Measurements from ENCODE around the gene ZNF865. TPM values are rescaled to one million over a fixed set of nuclear protein-coding genes. Genes with fewer than 3 reads are reported as not detected.

ZNF865 gene
- total and polyA plus RNA-seq, 2 donors (not counting 1 experiment from before 2014, with no cell fraction given), result 11.3 to 22.7 TPM

- ChIA-PET CTCF (interaction anchor here (0.7 to 2.0 kb wide), 10 partner anchors 14 to 131 kb away, joined by 3 to 11 read pairs (median 4); partner anchors contain the start of gene ZNF784), POLR2A (interaction anchor here (0.5 to 2.8 kb wide), 26 partner anchors 11 to 1438 kb away, joined by 3 to 58 read pairs (median 4); partner anchors contain the start of genes ISOC2, KMT5C, NAT14 and PPP6R1)
- H3K4me3 ChIP-seq (ENCODE audit: control extremely low read depth in 1 of 5, extremely low read depth in 1 of 5, insufficient read depth in 1 of 5, low read depth in 2 of 5, low read length in 4 of 5), result peak overlapping the region in 4 of 5 experiments; percentile 82 to 97 (median 86)
- no peaks in the 10 kb centered on the region for H3K79me2 ChIP-seq (ENCODE audit: control insufficient read depth, insufficient read depth, low read length)
- ATAC-seq (ENCODE audit: low read depth) (peak; percentile 72), DNase-seq (peak; percentile 97)
- peaks cover 6 to 16% of the 10 kb centered on the region in 2 donors for H3K4me1 ChIP-seq (ENCODE audit: control insufficient read depth in 2 of 2, insufficient read depth in 2 of 2, low read length in 2 of 2)
- no peaks in the 10 kb centered on the region for H3K27me3 ChIP-seq (replicated peaks in 1 of 4; ENCODE audit: control extremely low read depth in 1 of 4, control insufficient read depth in 3 of 4, insufficient read depth in 4 of 4, low read length in 3 of 4)
- TF ChIP-seq EZH2 (IDR thresholded peaks at IDR 0.05; ENCODE audit: borderline replicate concordance, insufficient read depth, low read depth, low read length, poor library complexity, severe bottlenecking), result no peak
- H3K9me3 ChIP-seq (ENCODE audit: control extremely low read depth in 1 of 3, control insufficient read depth in 2 of 3, insufficient read depth in 1 of 3, low read length in 2 of 3), result peaks cover 0 to 6% (median 0%) of the 10 kb centered on the region in 3 donors
- intact Hi-C loops (cut with micrococcal nuclease), result loop anchor here (1.0 to 5.0 kb wide), 5 partner anchors 12 to 192 kb away; partner anchors contain the start of genes UBE2S, ZNF579, ZNF628 and ZNF784
- peak overlapping the region; percentile 83 for H3K4me2 ChIP-seq (replicated peaks; ENCODE audit: low read depth, low read length, poor library complexity, severe bottlenecking)
- WGBS (ENCODE audit: insufficient coverage), result 9% methylated on average over 24 of the region's 26 CpGs
- H2AFZ ChIP-seq (ENCODE audit: insufficient read depth, low read depth, low read length, poor library complexity, severe bottlenecking), result peak overlapping the region; percentile 92
- H3K4me1 Mint-ChIP-seq, result peaks cover 21% of the 10 kb centered on the region
- H3K4me3 Mint-ChIP-seq, result peak overlapping the region; percentile 100
- H3K27ac Mint-ChIP-seq, result peak overlapping the region; percentile 99
- H3K27me3 Mint-ChIP-seq, result no peaks in the 10 kb centered on the region
- H4K20me1 ChIP-seq (ENCODE audit: control insufficient read depth, insufficient read depth, low read length, poor library complexity, severe bottlenecking), result no peaks in the 10 kb centered on the region
- peaks cover 0 to 19% of the 10 kb centered on the region in 2 experiments for H3K36me3 ChIP-seq (replicated peaks in 1 of 2; ENCODE audit: control extremely low read depth in 1 of 2, control insufficient read depth in 1 of 2, extremely low read depth in 1 of 2, insufficient read depth in 2 of 2, low read length in 1 of 2)
- no peaks in the 10 kb centered on the region for H3K9me3 Mint-ChIP-seq (ENCODE audit: insufficient read depth)
- H3K27ac ChIP-seq (ENCODE audit: low read length in 2 of 2), result peak overlapping the region; percentile 86 to 94
- peak overlapping the region; percentile 88 for H3K9ac ChIP-seq (ENCODE audit: low read length)
Measured at GRCh38 chr19:55598719-55599467, 6.6 kb upstream of the ZNF865 start.

GRCh38 chr19:55599468-55599841 is 6.0 kb upstream of the ZNF865 start, which contains the start of gene FIZ1:
FIZ1 (minus strand) TSS chr19:55599517; CDS start chr19:55597865, 1,652 bp downstream.
- WGBS (ENCODE audit: insufficient coverage), result under 1% methylated on average over 21 of the region's 23 CpGs

More at GRCh38 chr19:55599468-55599841, 6.0 kb upstream of the ZNF865 start, which contains the start of gene FIZ1:
- H3K9me3 ChIP-seq (ENCODE audit: control extremely low read depth in 1 of 3, control insufficient read depth in 2 of 3, insufficient read depth in 1 of 3, low read length in 2 of 3), result peaks cover 0 to 8% (median 0%) of the 10 kb centered on the region in 3 donors
- H2AFZ ChIP-seq (ENCODE audit: insufficient read depth, low read depth, low read length, poor library complexity, severe bottlenecking), result peak within 1 kb of the TSS; percentile 92
- H3K27me3 ChIP-seq (replicated peaks in 1 of 4; ENCODE audit: control extremely low read depth in 1 of 4, control insufficient read depth in 3 of 4, insufficient read depth in 4 of 4, low read length in 3 of 4), result no peaks in the 10 kb centered on the region
- ChIA-PET CTCF (interaction anchor here (0.6 to 2.0 kb wide), 12 partner anchors 15 to 132 kb away, joined by 3 to 11 read pairs (median 4); partner anchors contain the start of gene ZNF784), POLR2A (interaction anchor here (0.5 to 2.8 kb wide), 27 partner anchors 12 to 1438 kb away, joined by 3 to 58 read pairs (median 4); partner anchors contain the start of genes ISOC2, KMT5C, NAT14 and PPP6R1)
- peak within 1 kb of the TSS; percentile 88 for H3K9ac ChIP-seq (ENCODE audit: low read length)
- Mint-ChIP-seq H3K9me3 (ENCODE audit: insufficient read depth) (no peaks in the 10 kb centered on the region), H3K27ac (peak within 1 kb of the TSS; percentile 99), H3K4me3 (peak within 1 kb of the TSS; percentile 100), H3K4me1 (peaks cover 23% of the 10 kb centered on the region), H3K27me3 (no peaks in the 10 kb centered on the region)
- peak within 1 kb of the TSS; percentile 83 for H3K4me2 ChIP-seq (replicated peaks; ENCODE audit: low read depth, low read length, poor library complexity, severe bottlenecking)
- intact Hi-C loops (cut with micrococcal nuclease), result loop anchor here (1.0 to 5.0 kb wide), 5 partner anchors 12 to 192 kb away; partner anchors contain the start of genes UBE2S, ZNF579, ZNF628 and ZNF784
- H3K36me3 ChIP-seq (replicated peaks in 1 of 2; ENCODE audit: control extremely low read depth in 1 of 2, control insufficient read depth in 1 of 2, extremely low read depth in 1 of 2, insufficient read depth in 2 of 2, low read length in 1 of 2), result peaks cover 0 to 19% of the 10 kb centered on the region in 2 experiments
- H3K4me3 ChIP-seq (ENCODE audit: control extremely low read depth in 1 of 5, extremely low read depth in 1 of 5, insufficient read depth in 1 of 5, low read depth in 2 of 5, low read length in 4 of 5), result peak within 1 kb of the TSS; percentile 59 to 97 (median 82)
- TF ChIP-seq EZH2 (IDR thresholded peaks at IDR 0.05; ENCODE audit: borderline replicate concordance, insufficient read depth, low read depth, low read length, poor library complexity, severe bottlenecking), result no peak
- TF ChIP-seq CTCF (IDR thresholded peaks at IDR 0.05), result no peak
- peak; percentile 99 for DNase-seq
- peak; percentile 70 for ATAC-seq (ENCODE audit: low read depth)
- no peaks in the 10 kb centered on the region for H4K20me1 ChIP-seq (ENCODE audit: control insufficient read depth, insufficient read depth, low read length, poor library complexity, severe bottlenecking)
- H3K4me1 ChIP-seq (ENCODE audit: control insufficient read depth in 2 of 2, insufficient read depth in 2 of 2, low read length in 2 of 2), result peaks cover 7 to 22% of the 10 kb centered on the region in 2 donors
- peaks cover 2% of the 10 kb centered on the region for H3K79me2 ChIP-seq (ENCODE audit: control insufficient read depth, insufficient read depth, low read length)
- peak within 1 kb of the TSS; percentile 86 to 94 for H3K27ac ChIP-seq (ENCODE audit: low read length in 2 of 2)
